AG04450 (cell line): ENCODE data around the gene TCFL5. TPM values are rescaled to one million over a fixed set of nuclear protein-coding genes. Genes with fewer than 3 reads are reported as not detected.

Source experiments
- CTCF ChIA-PET: fragments of 300-600, 350-600 bp; formaldehyde crosslinking; extraction: SDS; loops from one replicate; lab custom pipeline; 2022; ENCODE audit warnings: antibody characterized with exemption, inconsistent platforms; lab: Charles Lee
- POLR2A ChIA-PET: fragments of 350-600 bp; formaldehyde crosslinking; extraction: SDS; loops from one replicate; lab custom pipeline; 2021; ENCODE audit warnings: antibody characterized with exemption, inconsistent platforms; lab: Yijun Ruan, JAX
- DNase-seq: peaks from one replicate; pipeline ENCODE4 v3.0.0-alpha.2; 2011; ENCODE audit warnings: low read depth, low spot score
- H3K27ac ChIP-seq: one replicate; pipeline ENCODE4 v1.5.1; 2012; ENCODE audit warnings: low read depth, low read length, control low read depth
- H3K27me3 ChIP-seq: one replicate; pipeline ENCODE4 v1.6.0; 2012; ENCODE audit warnings: low read length; ENCODE audit not compliant: control insufficient read depth, insufficient read depth
- H3K4me3 ChIP-seq: 2 replicates; pipeline ENCODE4 v1.5.1; 2011; ENCODE audit warnings: mild to moderate bottlenecking, low read depth, low read length, control low read depth
- H3K9me3 ChIP-seq: 2 replicates; pipeline ENCODE4 v1.5.1; 2012; ENCODE audit warnings: low read length; ENCODE audit not compliant: control insufficient read depth, insufficient read depth
- polyA plus RNA-seq: library from polyadenylated mRNA; depleted of rRNA; stranded (reverse); fragments of >200 nt; gene quantifications from 2 replicates; pipeline ENCODE4 v1.2.3, GENCODE V29; 2011
- TF ChIP-seq, protein P1 (sequence below): IDR thresholded peaks from 2 replicates; pipeline ENCODE4 v1.5.1; 2011; ENCODE audit warnings: low read depth, low read length, control low read depth, inconsistent platforms

TCFL5 gene
- polyA plus RNA-seq, 1 experiment = 9.9 TPM

DNA sequence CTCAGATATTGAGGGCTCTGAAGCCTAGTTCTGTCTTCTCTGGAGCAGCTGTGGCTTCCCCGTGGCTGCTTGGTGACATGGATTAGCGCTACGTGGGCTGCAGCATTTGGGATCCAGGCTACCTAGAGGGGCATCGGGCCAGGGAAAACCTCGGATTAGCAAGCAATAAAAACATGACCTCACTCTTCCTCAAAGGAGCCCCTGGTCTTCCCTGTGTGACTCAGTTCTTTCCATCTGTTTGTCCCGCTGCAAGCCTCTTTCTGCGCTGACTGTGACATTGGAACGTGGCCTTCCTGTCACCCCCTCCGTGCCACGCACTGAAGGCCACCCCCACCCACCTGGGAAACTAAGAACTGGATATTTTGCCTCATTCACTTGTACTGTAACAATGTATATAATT lies 61.7 kb downstream of the TCFL5 start:
- CTCF ChIA-PET = interaction anchor here (2.1 kb wide), 1 partner anchor 8 kb away, joined by 9 read pairs; no protein-coding TSS in a partner anchor
- Histone ChIP-seq H3K9me3 (no peaks in the 10 kb centered on the region; the same call in 1 of the 2 replicates), H3K27me3 (no peaks in the 10 kb centered on the region), H3K27ac (no peak overlapping the region), H3K4me3 (no peak overlapping the region)
- DNase-seq = no peak
- POLR2A ChIA-PET = no interaction called here
- TF ChIP-seq, protein P1, sequence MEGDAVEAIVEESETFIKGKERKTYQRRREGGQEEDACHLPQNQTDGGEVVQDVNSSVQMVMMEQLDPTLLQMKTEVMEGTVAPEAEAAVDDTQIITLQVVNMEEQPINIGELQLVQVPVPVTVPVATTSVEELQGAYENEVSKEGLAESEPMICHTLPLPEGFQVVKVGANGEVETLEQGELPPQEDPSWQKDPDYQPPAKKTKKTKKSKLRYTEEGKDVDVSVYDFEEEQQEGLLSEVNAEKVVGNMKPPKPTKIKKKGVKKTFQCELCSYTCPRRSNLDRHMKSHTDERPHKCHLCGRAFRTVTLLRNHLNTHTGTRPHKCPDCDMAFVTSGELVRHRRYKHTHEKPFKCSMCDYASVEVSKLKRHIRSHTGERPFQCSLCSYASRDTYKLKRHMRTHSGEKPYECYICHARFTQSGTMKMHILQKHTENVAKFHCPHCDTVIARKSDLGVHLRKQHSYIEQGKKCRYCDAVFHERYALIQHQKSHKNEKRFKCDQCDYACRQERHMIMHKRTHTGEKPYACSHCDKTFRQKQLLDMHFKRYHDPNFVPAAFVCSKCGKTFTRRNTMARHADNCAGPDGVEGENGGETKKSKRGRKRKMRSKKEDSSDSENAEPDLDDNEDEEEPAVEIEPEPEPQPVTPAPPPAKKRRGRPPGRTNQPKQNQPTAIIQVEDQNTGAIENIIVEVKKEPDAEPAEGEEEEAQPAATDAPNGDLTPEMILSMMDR = no peak

DNA sequence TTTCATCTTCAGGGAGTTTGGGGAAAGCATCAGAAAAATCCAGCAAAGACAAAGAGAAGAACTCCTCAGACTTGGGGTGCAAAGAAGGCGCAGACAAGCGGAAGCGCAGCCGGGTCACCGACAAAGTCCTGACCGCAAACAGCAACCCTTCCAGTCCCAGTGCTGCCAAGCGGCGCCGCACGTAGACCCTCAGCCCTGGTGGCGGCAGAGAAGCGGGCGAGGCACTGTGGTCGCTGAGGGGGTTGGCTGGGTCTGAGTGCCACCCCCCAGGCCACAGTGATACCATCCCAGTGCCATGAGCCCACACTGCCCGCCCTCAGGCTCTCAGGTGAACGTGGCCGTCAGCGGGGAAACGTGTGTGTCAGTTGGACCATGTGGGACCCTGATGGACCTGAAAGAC lies 62.2 kb downstream of the TCFL5 start:
- no peak for DNase-seq
- no peak overlapping the region for H3K27ac ChIP-seq
- CTCF ChIA-PET = interaction anchor here (2.1 kb wide), 1 partner anchor 9 kb away, joined by 9 read pairs; no protein-coding TSS in a partner anchor

DNA sequence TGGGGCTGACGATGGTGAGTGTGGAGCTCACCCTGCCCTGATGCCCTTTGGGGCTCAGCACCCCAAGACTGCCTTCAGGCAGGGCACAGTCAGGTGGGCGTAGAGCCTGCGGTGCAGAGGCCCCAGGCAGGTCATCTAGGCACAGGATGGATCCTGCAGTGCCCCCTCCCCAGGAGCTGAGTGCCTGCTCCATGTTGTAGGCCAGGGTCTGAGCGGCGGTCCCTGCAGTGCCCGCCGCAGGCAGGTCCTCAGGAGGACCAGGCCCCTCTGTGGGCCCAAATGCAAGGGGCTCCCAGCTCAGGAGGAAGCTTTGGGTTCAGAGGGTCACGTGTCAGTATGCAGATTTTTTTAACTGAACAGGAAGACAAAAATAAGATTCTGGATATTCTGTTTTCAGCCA lies 62.6 kb downstream of the TCFL5 start:
- no peak for DNase-seq
- Histone ChIP-seq H3K27ac (no peak overlapping the region), H3K27me3 (no peaks in the 10 kb centered on the region), H3K9me3 (no peaks in the 10 kb centered on the region; the same call in 1 of the 2 replicates), H3K4me3 (no peak overlapping the region)
- ChIA-PET CTCF (interaction anchor here (2.1 kb wide), 1 partner anchor 9 kb away, joined by 9 read pairs; no protein-coding TSS in a partner anchor), POLR2A (no interaction called here)
- TF ChIP-seq, protein P1 = no peak

More for the DNA sequence above, 62.2 kb downstream of the TCFL5 start:
- H3K4me3 ChIP-seq = no peak overlapping the region
- POLR2A ChIA-PET = no interaction called here
- H3K9me3 ChIP-seq = no peaks in the 10 kb centered on the region; the same call in 1 of the 2 replicates
- TF ChIP-seq, protein P1 = no peak
- H3K27me3 ChIP-seq = no peaks in the 10 kb centered on the region

DNA sequence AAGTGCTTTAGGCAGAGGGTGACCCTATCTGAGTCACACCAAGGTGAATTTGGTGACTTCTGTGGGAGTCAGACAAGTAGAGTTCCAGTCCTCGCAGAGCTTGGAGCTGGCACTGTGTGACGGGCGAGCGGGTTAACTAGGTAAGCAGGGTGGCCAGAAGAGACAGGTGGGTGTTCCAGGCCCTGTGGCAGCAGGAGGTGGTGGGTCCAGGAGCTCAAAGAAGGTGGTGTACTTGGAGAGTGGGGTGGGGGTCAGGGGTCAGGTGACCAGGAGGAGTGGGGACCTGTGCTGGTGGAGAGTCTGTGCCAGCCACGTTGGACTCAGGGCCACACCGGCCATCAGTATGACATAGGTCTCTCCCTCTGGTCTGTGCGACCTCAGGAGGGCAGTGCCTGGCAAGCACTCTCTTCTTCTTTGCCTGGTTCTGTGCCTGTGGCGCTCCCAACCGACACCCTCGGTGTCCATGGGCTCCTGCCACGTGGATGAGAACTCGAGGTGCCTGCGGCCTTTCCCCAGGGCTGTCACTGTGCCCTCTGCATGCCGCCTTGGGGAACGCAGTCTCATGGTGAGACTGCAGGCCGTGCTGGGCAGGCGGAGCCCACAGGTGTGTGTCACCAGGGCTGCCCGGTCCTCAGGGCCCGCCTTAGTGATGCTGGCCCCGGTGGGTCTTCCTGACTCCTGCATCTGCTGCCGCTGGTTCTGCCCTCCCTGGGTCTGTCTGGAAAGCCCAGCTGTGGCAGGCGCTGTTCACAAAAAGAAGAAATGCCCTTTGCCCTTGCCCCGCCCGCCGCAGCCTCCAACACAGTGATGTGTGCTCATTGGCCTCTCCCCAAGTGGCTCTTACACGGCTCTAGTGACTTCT lies 63.7 kb downstream of the TCFL5 start:
- TF ChIP-seq, protein P1 = no peak
- Histone ChIP-seq H3K27ac (no peak overlapping the region), H3K27me3 (no peaks in the 10 kb centered on the region), H3K4me3 (peak overlapping the region; percentile 74), H3K9me3 (no peaks in the 10 kb centered on the region; the same call in 1 of the 2 replicates)
- DNase-seq = no peak
- ChIA-PET CTCF (interaction anchor here (1.4 to 2.1 kb wide), 2 partner anchors 10 kb away, joined by 9 read pairs; no protein-coding TSS in a partner anchor), POLR2A (no interaction called here)
